WTC11 (cell line): ENCODE data around the gene PXK.

Experiments used
- CBFB ChIP-seq: sonication (generic); formaldehyde crosslinking; IDR thresholded peaks from 2 replicates; pipeline ENCODE4 v1.8.1; 2022; ENCODE audit warnings: mild to moderate bottlenecking, low read depth, missing genetic modification reagents
- CREB1 ChIP-seq: sonication (generic); formaldehyde crosslinking; IDR thresholded peaks from 2 replicates; pipeline ENCODE4 v1.8.0; 2023; ENCODE audit warnings: mild to moderate bottlenecking, missing genetic modification reagents
- HMGXB4 ChIP-seq: sonication (generic); formaldehyde crosslinking; IDR thresholded peaks from 2 replicates; pipeline ENCODE4 v1.8.1; 2023; ENCODE audit warnings: mild to moderate bottlenecking, moderate library complexity, missing genetic modification reagents
- ZSCAN18 ChIP-seq: fragments of 250-450 bp; sonication (Bioruptor Pico); IDR thresholded peaks from 2 replicates; pipeline ENCODE4 v2.1.2; 2022; ENCODE audit warnings: mild to moderate bottlenecking, moderate library complexity
- TF ChIP-seq, protein P1 (sequence below): fragments of 200-600 bp; IDR thresholded peaks from 2 replicates; pipeline ENCODE4 v1.8.0; 2022; ENCODE audit warnings: antibody characterized with exemption
- TF ChIP-seq, protein P2 (sequence below): sonication (generic); formaldehyde crosslinking; IDR thresholded peaks from 2 replicates; pipeline ENCODE4 v1.8.1; 2023; ENCODE audit warnings: mild to moderate bottlenecking, missing genetic modification reagents, moderate library complexity
- TF ChIP-seq, protein P3 (sequence below): sonication (generic); formaldehyde crosslinking; IDR thresholded peaks from 2 replicates; pipeline ENCODE4 v1.8.1; 2023; ENCODE audit warnings: mild to moderate bottlenecking, missing genetic modification reagents, moderate library complexity
- TF ChIP-seq, protein P4 (sequence below): sonication (generic); formaldehyde crosslinking; IDR thresholded peaks from 2 replicates; pipeline ENCODE4 v1.8.0; 2023; ENCODE audit warnings: missing genetic modification reagents, mild to moderate bottlenecking, borderline replicate concordance

GRCh38 chr3:58411851-58412830, 79.4 kb downstream of the PXK start:
- TF ChIP-seq, protein P1, sequence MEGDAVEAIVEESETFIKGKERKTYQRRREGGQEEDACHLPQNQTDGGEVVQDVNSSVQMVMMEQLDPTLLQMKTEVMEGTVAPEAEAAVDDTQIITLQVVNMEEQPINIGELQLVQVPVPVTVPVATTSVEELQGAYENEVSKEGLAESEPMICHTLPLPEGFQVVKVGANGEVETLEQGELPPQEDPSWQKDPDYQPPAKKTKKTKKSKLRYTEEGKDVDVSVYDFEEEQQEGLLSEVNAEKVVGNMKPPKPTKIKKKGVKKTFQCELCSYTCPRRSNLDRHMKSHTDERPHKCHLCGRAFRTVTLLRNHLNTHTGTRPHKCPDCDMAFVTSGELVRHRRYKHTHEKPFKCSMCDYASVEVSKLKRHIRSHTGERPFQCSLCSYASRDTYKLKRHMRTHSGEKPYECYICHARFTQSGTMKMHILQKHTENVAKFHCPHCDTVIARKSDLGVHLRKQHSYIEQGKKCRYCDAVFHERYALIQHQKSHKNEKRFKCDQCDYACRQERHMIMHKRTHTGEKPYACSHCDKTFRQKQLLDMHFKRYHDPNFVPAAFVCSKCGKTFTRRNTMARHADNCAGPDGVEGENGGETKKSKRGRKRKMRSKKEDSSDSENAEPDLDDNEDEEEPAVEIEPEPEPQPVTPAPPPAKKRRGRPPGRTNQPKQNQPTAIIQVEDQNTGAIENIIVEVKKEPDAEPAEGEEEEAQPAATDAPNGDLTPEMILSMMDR: no peak
- no peak for TF ChIP-seq CREB1 (CRISPR knock-in tag)
- no peak for TF ChIP-seq CBFB
- TF ChIP-seq, protein P2, sequence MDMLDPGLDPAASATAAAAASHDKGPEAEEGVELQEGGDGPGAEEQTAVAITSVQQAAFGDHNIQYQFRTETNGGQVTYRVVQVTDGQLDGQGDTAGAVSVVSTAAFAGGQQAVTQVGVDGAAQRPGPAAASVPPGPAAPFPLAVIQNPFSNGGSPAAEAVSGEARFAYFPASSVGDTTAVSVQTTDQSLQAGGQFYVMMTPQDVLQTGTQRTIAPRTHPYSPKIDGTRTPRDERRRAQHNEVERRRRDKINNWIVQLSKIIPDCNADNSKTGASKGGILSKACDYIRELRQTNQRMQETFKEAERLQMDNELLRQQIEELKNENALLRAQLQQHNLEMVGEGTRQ (CRISPR knock-in tag): no peak
- TF ChIP-seq HMGXB4 (CRISPR knock-in tag): no peak
- TF ChIP-seq, protein P3, sequence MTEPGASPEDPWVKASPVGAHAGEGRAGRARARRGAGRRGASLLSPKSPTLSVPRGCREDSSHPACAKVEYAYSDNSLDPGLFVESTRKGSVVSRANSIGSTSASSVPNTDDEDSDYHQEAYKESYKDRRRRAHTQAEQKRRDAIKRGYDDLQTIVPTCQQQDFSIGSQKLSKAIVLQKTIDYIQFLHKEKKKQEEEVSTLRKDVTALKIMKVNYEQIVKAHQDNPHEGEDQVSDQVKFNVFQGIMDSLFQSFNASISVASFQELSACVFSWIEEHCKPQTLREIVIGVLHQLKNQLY (CRISPR knock-in tag): no peak
- TF ChIP-seq, protein P4, sequence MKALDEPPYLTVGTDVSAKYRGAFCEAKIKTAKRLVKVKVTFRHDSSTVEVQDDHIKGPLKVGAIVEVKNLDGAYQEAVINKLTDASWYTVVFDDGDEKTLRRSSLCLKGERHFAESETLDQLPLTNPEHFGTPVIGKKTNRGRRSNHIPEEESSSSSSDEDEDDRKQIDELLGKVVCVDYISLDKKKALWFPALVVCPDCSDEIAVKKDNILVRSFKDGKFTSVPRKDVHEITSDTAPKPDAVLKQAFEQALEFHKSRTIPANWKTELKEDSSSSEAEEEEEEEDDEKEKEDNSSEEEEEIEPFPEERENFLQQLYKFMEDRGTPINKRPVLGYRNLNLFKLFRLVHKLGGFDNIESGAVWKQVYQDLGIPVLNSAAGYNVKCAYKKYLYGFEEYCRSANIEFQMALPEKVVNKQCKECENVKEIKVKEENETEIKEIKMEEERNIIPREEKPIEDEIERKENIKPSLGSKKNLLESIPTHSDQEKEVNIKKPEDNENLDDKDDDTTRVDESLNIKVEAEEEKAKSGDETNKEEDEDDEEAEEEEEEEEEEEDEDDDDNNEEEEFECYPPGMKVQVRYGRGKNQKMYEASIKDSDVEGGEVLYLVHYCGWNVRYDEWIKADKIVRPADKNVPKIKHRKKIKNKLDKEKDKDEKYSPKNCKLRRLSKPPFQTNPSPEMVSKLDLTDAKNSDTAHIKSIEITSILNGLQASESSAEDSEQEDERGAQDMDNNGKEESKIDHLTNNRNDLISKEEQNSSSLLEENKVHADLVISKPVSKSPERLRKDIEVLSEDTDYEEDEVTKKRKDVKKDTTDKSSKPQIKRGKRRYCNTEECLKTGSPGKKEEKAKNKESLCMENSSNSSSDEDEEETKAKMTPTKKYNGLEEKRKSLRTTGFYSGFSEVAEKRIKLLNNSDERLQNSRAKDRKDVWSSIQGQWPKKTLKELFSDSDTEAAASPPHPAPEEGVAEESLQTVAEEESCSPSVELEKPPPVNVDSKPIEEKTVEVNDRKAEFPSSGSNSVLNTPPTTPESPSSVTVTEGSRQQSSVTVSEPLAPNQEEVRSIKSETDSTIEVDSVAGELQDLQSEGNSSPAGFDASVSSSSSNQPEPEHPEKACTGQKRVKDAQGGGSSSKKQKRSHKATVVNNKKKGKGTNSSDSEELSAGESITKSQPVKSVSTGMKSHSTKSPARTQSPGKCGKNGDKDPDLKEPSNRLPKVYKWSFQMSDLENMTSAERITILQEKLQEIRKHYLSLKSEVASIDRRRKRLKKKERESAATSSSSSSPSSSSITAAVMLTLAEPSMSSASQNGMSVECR (CRISPR knock-in tag): no peak
- TF ChIP-seq ZSCAN18: no peak
